ENCODE results near the gene GSE1. TPM values are rescaled to one million over a fixed set of nuclear protein-coding genes. Genes with fewer than 3 reads are reported as not detected.

The GSE1 gene
- total RNA-seq, 1 experiment from 2014 or later: 38.4 TPM

GRCh38 chr16:85624646-85625045 is 11.5 kb downstream of the GSE1 start:
- no peak overlapping the region for H3K4me2 ChIP-seq (ENCODE audit: low read length)
- ATAC-seq: no peak
- H3K9me3 ChIP-seq (ENCODE audit: low read length): no peaks in the 10 kb centered on the region
- no peak for TF ChIP-seq EZH2phosphoT487 (IDR thresholded peaks at IDR 0.05; ENCODE audit: borderline replicate concordance, low read length)
- TF ChIP-seq, protein P1, sequence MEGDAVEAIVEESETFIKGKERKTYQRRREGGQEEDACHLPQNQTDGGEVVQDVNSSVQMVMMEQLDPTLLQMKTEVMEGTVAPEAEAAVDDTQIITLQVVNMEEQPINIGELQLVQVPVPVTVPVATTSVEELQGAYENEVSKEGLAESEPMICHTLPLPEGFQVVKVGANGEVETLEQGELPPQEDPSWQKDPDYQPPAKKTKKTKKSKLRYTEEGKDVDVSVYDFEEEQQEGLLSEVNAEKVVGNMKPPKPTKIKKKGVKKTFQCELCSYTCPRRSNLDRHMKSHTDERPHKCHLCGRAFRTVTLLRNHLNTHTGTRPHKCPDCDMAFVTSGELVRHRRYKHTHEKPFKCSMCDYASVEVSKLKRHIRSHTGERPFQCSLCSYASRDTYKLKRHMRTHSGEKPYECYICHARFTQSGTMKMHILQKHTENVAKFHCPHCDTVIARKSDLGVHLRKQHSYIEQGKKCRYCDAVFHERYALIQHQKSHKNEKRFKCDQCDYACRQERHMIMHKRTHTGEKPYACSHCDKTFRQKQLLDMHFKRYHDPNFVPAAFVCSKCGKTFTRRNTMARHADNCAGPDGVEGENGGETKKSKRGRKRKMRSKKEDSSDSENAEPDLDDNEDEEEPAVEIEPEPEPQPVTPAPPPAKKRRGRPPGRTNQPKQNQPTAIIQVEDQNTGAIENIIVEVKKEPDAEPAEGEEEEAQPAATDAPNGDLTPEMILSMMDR (conservative IDR thresholded peaks at IDR 0.05; ENCODE audit: low read depth, low read length): no peak
- no peak overlapping the region for H3K4me3 ChIP-seq (ENCODE audit: low read length)
- no peak for DNase-seq
- CTCF ChIA-PET: no interaction called here
- H3K36me3 ChIP-seq (ENCODE audit: low read depth, low read length): peaks cover 7% of the 10 kb centered on the region; the same call in 1 of the 2 replicates
- no peak overlapping the region for H2AFZ ChIP-seq (ENCODE audit: low read length)
- BruUV-seq (replicated peaks): no TSS peak
- peaks cover 40% of the 10 kb centered on the region for H4K20me1 ChIP-seq (ENCODE audit: low read length)
- H3K9me2 ChIP-seq (replicated peaks; ENCODE audit: low read length): no peaks in the 10 kb centered on the region
- intact Hi-C loops (cut with micrococcal nuclease): no loop called here
- no peaks in the 10 kb centered on the region for H3K27me3 ChIP-seq (ENCODE audit: low read length)
- H3K79me2 ChIP-seq (ENCODE audit: low read length): peaks cover 98% of the 10 kb centered on the region
- no peaks in the 10 kb centered on the region for H3F3A ChIP-seq (ENCODE audit: low read length, unreplicated experiment)
- peaks cover 13% of the 10 kb centered on the region; the same call in 1 of the 2 replicates for H3K4me1 ChIP-seq (ENCODE audit: insufficient read depth, low read length)
- no peak overlapping the region for H3K27ac ChIP-seq (ENCODE audit: low read length)
- H3K9ac ChIP-seq (ENCODE audit: low read length): no peak overlapping the region
- POLR2A ChIA-PET (ENCODE audit: unreplicated experiment): no interaction called here

DNA sequence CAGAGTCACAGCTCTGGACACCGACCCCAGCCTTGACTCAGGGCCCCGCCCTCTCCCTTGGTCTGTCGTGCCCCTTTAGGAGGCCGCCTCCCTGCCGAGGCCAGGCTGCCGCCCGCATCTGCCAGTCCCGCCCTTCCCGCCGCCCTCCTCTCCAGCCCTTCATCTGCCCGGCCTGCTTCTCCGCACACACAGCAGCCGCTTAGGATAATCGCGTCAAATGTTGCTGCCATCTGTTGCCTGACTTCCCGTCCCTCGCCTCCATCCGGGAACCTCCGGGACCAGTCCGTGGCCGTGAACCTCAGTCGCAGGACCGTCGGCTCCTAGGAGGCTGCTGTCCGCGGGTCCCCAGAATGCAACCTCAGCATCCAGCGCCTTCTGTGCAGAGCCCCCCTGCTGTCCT is 11.9 kb downstream of the GSE1 start:
- Histone ChIP-seq H4K20me1 (ENCODE audit: low read length) (peaks cover 40% of the 10 kb centered on the region), H3K4me3 (ENCODE audit: low read length) (no peak overlapping the region), H3K27me3 (ENCODE audit: low read length) (no peaks in the 10 kb centered on the region), H3F3A (ENCODE audit: low read length, unreplicated experiment) (no peaks in the 10 kb centered on the region), H3K9me2 (replicated peaks; ENCODE audit: low read length) (no peaks in the 10 kb centered on the region), H3K4me1 (ENCODE audit: insufficient read depth, low read length) (peaks cover 13% of the 10 kb centered on the region; the same call in 1 of the 2 replicates), H3K4me2 (ENCODE audit: low read length) (no peak overlapping the region), H3K79me2 (ENCODE audit: low read length) (peaks cover 98% of the 10 kb centered on the region), H3K9ac (ENCODE audit: low read length) (no peak overlapping the region), H3K9me3 (ENCODE audit: low read length) (no peaks in the 10 kb centered on the region), H2AFZ (ENCODE audit: low read length) (no peak overlapping the region), H3K27ac (ENCODE audit: low read length) (no peak overlapping the region), H3K36me3 (ENCODE audit: low read depth, low read length) (peaks cover 9% of the 10 kb centered on the region; the same call in 1 of the 2 replicates)
- intact Hi-C loops (cut with micrococcal nuclease): no loop called here
- ATAC-seq (no peak), DNase-seq (no peak)
- CTCF ChIA-PET: no interaction called here
- POLR2A ChIA-PET (ENCODE audit: unreplicated experiment): no interaction called here
- TF ChIP-seq, protein P1 (conservative IDR thresholded peaks at IDR 0.05; ENCODE audit: low read depth, low read length): no peak
- no peak for TF ChIP-seq EZH2 (IDR thresholded peaks at IDR 0.05; ENCODE audit: low read length, unreplicated experiment)
- TF ChIP-seq EZH2phosphoT487 (IDR thresholded peaks at IDR 0.05; ENCODE audit: borderline replicate concordance, low read length): no peak
- no TSS peak for BruUV-seq (replicated peaks)

- no peaks in the 10 kb centered on the region for H3K9me3 ChIP-seq (ENCODE audit: low read length)
- TF ChIP-seq EZH2phosphoT487 (IDR thresholded peaks at IDR 0.05; ENCODE audit: borderline replicate concordance, low read length) (no peak), EZH2 (IDR thresholded peaks at IDR 0.05; ENCODE audit: low read length, unreplicated experiment) (no peak)
- TF ChIP-seq, protein P1 (conservative IDR thresholded peaks at IDR 0.05; ENCODE audit: low read depth, low read length): no peak
- no peaks in the 10 kb centered on the region for H3F3A ChIP-seq (ENCODE audit: low read length, unreplicated experiment)
- H3K4me3 ChIP-seq (ENCODE audit: low read length): no peak overlapping the region
- intact Hi-C loops (cut with micrococcal nuclease): no loop called here
- no peaks in the 10 kb centered on the region for H3K9me2 ChIP-seq (replicated peaks; ENCODE audit: low read length)
- no peak overlapping the region for H3K4me2 ChIP-seq (ENCODE audit: low read length)
- no peaks in the 10 kb centered on the region for H3K27me3 ChIP-seq (ENCODE audit: low read length)
- DNase-seq: no peak
- no peak for ATAC-seq
- peaks cover 9% of the 10 kb centered on the region; the same call in 1 of the 2 replicates for H3K36me3 ChIP-seq (ENCODE audit: low read depth, low read length)
- no peak overlapping the region for H3K9ac ChIP-seq (ENCODE audit: low read length)
- POLR2A ChIA-PET (ENCODE audit: unreplicated experiment): no interaction called here
- H3K79me2 ChIP-seq (ENCODE audit: low read length): peaks cover 98% of the 10 kb centered on the region
- no peak overlapping the region for H3K27ac ChIP-seq (ENCODE audit: low read length)
- H2AFZ ChIP-seq (ENCODE audit: low read length): no peak overlapping the region
- H3K4me1 ChIP-seq (ENCODE audit: insufficient read depth, low read length): peaks cover 13% of the 10 kb centered on the region; the same call in 1 of the 2 replicates
- peaks cover 36% of the 10 kb centered on the region for H4K20me1 ChIP-seq (ENCODE audit: low read length)
- CTCF ChIA-PET: no interaction called here
- BruUV-seq (replicated peaks): no TSS peak
Observed at GRCh38 chr16:85625485-85626117, 12.5 kb downstream of the GSE1 start.

Measured in PC-3 (cell line).